GM10266 (cell line): ENCODE measurements around the gene PLBD1.

Experiments used
- DNase-seq: peaks from one replicate; pipeline ENCODE4 v3.0.0; 2012; ENCODE audit errors: extremely low spot score
- CTCF ChIP-seq: IDR thresholded peaks from 2 replicates; pipeline ENCODE4 v1.5.1; 2012; ENCODE audit warnings: mild to moderate bottlenecking, low read depth; ENCODE audit not compliant: control insufficient read depth, insufficient read depth; ENCODE audit errors: missing control alignments

PLBD1 gene

GRCh38 chr12:14567351-14568162, at the start of gene PLBD1:
PLBD1 (minus strand) TSS chr12:14567883; CDS start chr12:14567696, 187 bp downstream.
- peak; percentile 52 for DNase-seq
- no peak for TF ChIP-seq CTCF

- DNase-seq, result peak; percentile 16
- no peak for TF ChIP-seq CTCF
Observed at GRCh38 chr12:14614704-14615121, 47.0 kb upstream of the PLBD1 start.

GRCh38 chr12:14613718-14614117, 46.0 kb upstream of the PLBD1 start:
- peak; percentile 58 for DNase-seq
- no peak for TF ChIP-seq CTCF

GRCh38 chr12:14612898-14613445, 45.3 kb upstream of the PLBD1 start:
- no peak for TF ChIP-seq CTCF
- no peak for DNase-seq

GRCh38 chr12:14612250-14612649, 44.6 kb upstream of the PLBD1 start:
- no peak for DNase-seq
- no peak for TF ChIP-seq CTCF

GRCh38 chr12:14611640-14612203, 44.0 kb upstream of the PLBD1 start:
- DNase-seq, result no peak
- no peak for TF ChIP-seq CTCF

- DNase-seq, result no peak
- no peak for TF ChIP-seq CTCF
Observed at GRCh38 chr12:14607568-14607967, 39.9 kb upstream of the PLBD1 start.
